Fibroblast of mammary gland (primary cell): ENCODE data around the gene PALD1.

ENCODE experiments used
- DNase-seq: peaks from one replicate; pipeline ENCODE4 v3.0.0-alpha.2; 2010; ENCODE audit warnings: low read depth
- H3K4me3 ChIP-seq: 2 replicates; pipeline ENCODE4 v1.5.1; 2011; ENCODE audit warnings: low read depth, mild to moderate bottlenecking, low read length, moderate library complexity; ENCODE audit not compliant: control insufficient read depth
- TF ChIP-seq, protein P1 (sequence below): conservative IDR thresholded peaks from 2 replicates; pipeline ENCODE4 v1.5.1; 2011; ENCODE audit warnings: low read depth, low read length, inconsistent platforms; ENCODE audit not compliant: control insufficient read depth, insufficient read depth

Gene PALD1

DNA sequence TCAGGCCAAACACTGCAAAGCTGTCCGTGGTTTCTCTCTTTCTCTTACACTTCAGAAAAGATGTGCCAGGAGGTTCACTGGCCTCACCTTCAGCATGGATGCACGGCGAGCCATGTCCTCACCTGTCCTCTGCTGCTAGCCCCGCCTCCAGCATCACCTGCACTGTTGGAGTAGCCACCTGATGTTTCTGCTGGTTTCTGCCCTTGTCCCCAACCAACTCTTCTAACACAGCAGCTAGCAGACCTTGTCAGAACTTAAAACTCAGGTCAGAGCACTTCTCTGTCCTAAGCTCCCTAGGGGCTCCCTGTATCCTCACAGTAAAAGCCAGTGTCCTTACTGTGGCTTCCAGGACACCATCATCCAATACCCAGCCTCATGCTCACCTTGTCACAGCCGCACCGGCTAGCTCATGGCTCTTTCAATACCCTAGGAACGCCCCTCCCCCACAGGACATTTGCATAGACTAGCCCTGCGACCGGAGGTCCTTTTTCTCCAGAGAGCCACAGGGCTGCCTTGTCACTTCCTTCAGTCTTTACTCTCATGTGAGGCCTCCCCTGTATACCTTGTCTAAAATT lies 15.2 kb downstream of the PALD1 start:
- TF ChIP-seq, protein P1, sequence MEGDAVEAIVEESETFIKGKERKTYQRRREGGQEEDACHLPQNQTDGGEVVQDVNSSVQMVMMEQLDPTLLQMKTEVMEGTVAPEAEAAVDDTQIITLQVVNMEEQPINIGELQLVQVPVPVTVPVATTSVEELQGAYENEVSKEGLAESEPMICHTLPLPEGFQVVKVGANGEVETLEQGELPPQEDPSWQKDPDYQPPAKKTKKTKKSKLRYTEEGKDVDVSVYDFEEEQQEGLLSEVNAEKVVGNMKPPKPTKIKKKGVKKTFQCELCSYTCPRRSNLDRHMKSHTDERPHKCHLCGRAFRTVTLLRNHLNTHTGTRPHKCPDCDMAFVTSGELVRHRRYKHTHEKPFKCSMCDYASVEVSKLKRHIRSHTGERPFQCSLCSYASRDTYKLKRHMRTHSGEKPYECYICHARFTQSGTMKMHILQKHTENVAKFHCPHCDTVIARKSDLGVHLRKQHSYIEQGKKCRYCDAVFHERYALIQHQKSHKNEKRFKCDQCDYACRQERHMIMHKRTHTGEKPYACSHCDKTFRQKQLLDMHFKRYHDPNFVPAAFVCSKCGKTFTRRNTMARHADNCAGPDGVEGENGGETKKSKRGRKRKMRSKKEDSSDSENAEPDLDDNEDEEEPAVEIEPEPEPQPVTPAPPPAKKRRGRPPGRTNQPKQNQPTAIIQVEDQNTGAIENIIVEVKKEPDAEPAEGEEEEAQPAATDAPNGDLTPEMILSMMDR: no peak
- DNase-seq: no peak
- H3K4me3 ChIP-seq: no peak overlapping the region

DNA sequence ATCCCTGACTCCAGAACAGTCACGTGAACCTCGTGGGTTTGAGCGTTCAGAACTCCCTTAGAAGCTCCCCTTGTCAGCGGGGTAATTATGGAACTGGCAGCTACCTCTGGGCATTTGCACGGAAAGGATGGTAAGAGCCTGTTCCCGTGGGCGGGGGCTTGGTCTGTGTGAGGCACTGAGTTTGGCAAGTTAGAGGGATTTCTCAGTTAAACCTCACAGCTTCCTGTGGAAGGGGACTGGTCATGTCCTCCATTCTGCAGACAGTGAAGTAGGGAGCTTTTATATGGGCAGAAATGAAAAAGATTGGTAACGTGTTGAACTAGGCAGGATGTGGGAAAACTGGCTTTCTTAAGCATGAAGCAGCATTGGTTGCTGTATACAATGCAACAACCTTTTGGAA lies 16.0 kb downstream of the PALD1 start:
- no peak overlapping the region for H3K4me3 ChIP-seq
- DNase-seq: no peak

DNA sequence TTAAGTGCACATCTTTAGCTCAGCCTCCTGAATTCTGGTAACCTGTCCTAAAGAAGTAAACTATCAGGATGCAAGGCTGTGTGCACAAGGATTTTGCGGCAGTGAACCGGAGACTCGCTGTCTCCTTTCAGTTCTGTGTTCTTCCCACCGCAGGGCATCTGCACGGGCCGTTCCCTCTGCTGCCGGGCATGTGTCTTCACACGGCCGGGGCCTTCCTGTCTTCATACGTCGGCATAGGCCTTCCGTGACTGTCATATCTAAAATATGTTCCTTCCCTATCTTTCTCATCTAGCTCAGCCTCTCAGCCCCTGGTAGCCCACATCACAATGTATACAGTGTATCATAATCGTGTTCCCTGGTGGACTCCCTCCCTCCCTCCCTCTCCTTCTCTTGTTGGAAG lies 16.4 kb downstream of the PALD1 start:
- TF ChIP-seq, protein P1: no peak
- H3K4me3 ChIP-seq: no peak overlapping the region
- DNase-seq: no peak

More for the DNA sequence above, 16.0 kb downstream of the PALD1 start:
- TF ChIP-seq, protein P1: no peak

DNA sequence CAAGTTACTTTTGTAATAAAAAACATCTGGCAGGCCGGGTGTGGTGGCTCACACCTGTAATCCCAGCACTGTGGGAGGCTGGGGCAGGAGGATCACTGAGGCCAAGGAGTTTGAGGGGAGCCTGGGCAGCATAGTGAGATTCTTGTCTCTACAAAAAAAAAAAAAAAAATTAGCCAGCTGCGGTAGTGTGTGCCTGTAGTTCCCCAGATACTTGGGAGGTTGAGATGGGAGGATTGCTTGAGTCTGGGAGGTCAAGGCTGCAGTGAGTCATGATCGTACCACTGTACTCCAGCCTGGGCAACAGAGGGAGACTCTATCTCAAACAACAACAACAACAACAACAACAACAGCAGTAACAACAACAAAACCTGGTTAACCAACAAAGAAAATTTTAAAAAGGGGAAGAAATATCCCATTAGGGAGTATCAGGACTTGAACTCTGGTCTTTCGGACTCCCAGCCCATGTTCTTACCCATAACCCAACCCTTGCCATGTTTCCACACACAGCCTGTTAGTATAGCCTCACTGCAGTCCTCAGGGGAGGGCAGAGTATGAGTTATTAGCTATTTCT lies 17.2 kb downstream of the PALD1 start:
- TF ChIP-seq, protein P1: no peak
- DNase-seq: no peak
- no peak overlapping the region for H3K4me3 ChIP-seq

DNA sequence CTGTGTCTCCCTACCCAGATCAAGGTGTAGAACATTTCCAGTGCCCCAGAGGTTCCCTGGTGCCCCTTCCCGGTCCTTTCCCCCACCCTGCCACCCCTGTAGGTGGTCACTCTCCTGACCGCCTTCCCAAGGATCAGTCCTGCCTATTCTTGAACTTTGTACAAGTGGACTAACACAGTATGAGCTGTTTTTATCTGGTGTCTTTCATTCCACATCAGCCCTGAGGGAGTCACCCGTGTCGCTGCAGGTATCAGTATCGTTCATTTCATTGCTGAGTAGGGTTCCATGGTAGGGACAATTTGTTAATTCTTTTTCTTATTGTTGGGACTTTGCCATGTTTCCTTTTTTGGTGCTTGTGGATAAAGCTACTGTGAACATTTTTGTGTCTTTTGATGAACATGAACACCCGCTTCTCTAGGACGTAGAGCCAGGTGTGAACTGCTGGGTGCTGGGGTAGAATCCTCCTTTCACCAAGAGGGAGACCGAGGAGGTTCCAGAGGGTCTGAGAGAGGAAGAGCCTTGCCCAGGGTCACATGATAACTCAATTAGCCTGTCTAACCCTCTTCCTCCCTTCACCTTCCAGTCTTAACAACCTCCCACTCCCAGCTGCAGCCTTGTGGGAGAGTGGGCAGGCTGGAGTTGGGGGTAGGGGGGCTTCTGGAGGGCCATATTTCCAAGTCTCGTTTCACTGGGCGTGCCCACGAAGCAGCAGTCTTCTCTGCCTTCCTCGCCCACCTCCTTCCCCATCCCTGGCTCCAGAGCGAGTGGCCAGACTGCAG lies 18.0 kb downstream of the PALD1 start:
- TF ChIP-seq, protein P1: no peak
- no peak overlapping the region for H3K4me3 ChIP-seq
- no peak for DNase-seq

DNA sequence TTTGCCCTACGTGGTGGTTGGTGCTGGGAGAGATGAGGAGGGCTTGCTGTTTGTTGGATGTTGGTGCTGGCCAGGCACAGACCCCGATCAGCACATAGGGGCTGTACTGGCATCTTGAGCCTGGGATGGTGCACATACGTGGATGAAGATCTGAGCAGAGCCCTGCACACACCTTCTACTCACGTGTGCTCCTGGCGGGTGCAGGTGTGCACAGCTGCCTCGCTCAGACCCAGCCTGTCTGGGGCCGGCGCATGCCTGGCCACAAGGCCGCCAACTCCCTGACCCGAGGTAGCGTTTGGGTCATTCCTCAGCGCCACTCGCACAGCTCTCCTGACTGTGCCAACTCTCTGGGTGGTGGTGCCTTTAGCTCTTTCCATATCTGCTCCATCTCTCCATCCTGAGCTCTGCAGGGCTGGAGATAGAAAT lies 18.6 kb downstream of the PALD1 start:
- no peak for DNase-seq
- H3K4me3 ChIP-seq: no peak overlapping the region
- TF ChIP-seq, protein P1: no peak
